Measurements from ENCODE around the gene ADRA2A.

Gene ADRA2A

GRCh38 chr10:111101796-111102195, 25.0 kb downstream of the ADRA2A start:
- DNase-seq (ENCODE audit: low read depth): no peak
- Histone ChIP-seq H3K4me3 (ENCODE audit: low read length) (no peak overlapping the region), H3K27me3 (replicated peaks; ENCODE audit: control insufficient read depth, insufficient read depth, low read length) (peaks cover 30% of the 10 kb centered on the region), H3K4me1 (ENCODE audit: control insufficient read depth, insufficient read depth, low read length) (no peaks in the 10 kb centered on the region), H3K36me3 (ENCODE audit: control insufficient read depth, insufficient read depth, low read length, severe bottlenecking) (no peaks in the 10 kb centered on the region), H3K9ac (ENCODE audit: low read length) (no peak overlapping the region), H3K9me3 (ENCODE audit: control insufficient read depth, low read length) (no peaks in the 10 kb centered on the region)

- no peaks in the 10 kb centered on the region for H3K9me3 ChIP-seq (ENCODE audit: control insufficient read depth, low read length)
- no peaks in the 10 kb centered on the region for H3K4me1 ChIP-seq (ENCODE audit: control insufficient read depth, insufficient read depth, low read length)
- no peak for DNase-seq (ENCODE audit: low read depth)
- no peaks in the 10 kb centered on the region for H3K36me3 ChIP-seq (ENCODE audit: control insufficient read depth, insufficient read depth, low read length, severe bottlenecking)
- peaks cover 30% of the 10 kb centered on the region for H3K27me3 ChIP-seq (replicated peaks; ENCODE audit: control insufficient read depth, insufficient read depth, low read length)
- H3K4me3 ChIP-seq (ENCODE audit: low read length): no peak overlapping the region
- no peak overlapping the region for H3K9ac ChIP-seq (ENCODE audit: low read length)
Measured at GRCh38 chr10:111102359-111102837, 25.6 kb downstream of the ADRA2A start.

- no peaks in the 10 kb centered on the region for H3K4me1 ChIP-seq (ENCODE audit: control insufficient read depth, insufficient read depth, low read length)
- no peak overlapping the region for H3K4me3 ChIP-seq (ENCODE audit: low read length)
- no peak overlapping the region for H3K9ac ChIP-seq (ENCODE audit: low read length)
- H3K9me3 ChIP-seq (ENCODE audit: control insufficient read depth, low read length): no peaks in the 10 kb centered on the region
- H3K27me3 ChIP-seq (replicated peaks; ENCODE audit: control insufficient read depth, insufficient read depth, low read length): peaks cover 30% of the 10 kb centered on the region
- DNase-seq (ENCODE audit: low read depth): no peak
- no peaks in the 10 kb centered on the region for H3K36me3 ChIP-seq (ENCODE audit: control insufficient read depth, insufficient read depth, low read length, severe bottlenecking)
Measured at GRCh38 chr10:111103196-111103840, 26.5 kb downstream of the ADRA2A start.

- no peak overlapping the region for H3K9ac ChIP-seq (ENCODE audit: low read length)
- no peak for DNase-seq (ENCODE audit: low read depth)
- H3K4me3 ChIP-seq (ENCODE audit: low read length): no peak overlapping the region
- H3K4me1 ChIP-seq (ENCODE audit: control insufficient read depth, insufficient read depth, low read length): no peaks in the 10 kb centered on the region
- H3K27me3 ChIP-seq (replicated peaks; ENCODE audit: control insufficient read depth, insufficient read depth, low read length): peaks cover 30% of the 10 kb centered on the region
- H3K36me3 ChIP-seq (ENCODE audit: control insufficient read depth, insufficient read depth, low read length, severe bottlenecking): no peaks in the 10 kb centered on the region
- H3K9me3 ChIP-seq (ENCODE audit: control insufficient read depth, low read length): no peaks in the 10 kb centered on the region
Measured at GRCh38 chr10:111104811-111105210, 28.0 kb downstream of the ADRA2A start.

- H3K4me3 ChIP-seq (ENCODE audit: low read length): no peak overlapping the region
- no peak for DNase-seq (ENCODE audit: low read depth)
- no peaks in the 10 kb centered on the region for H3K36me3 ChIP-seq (ENCODE audit: control insufficient read depth, insufficient read depth, low read length, severe bottlenecking)
- no peak overlapping the region for H3K9ac ChIP-seq (ENCODE audit: low read length)
- no peaks in the 10 kb centered on the region for H3K4me1 ChIP-seq (ENCODE audit: control insufficient read depth, insufficient read depth, low read length)
- H3K9me3 ChIP-seq (ENCODE audit: control insufficient read depth, low read length): no peaks in the 10 kb centered on the region
- peaks cover 30% of the 10 kb centered on the region for H3K27me3 ChIP-seq (replicated peaks; ENCODE audit: control insufficient read depth, insufficient read depth, low read length)
Measured at GRCh38 chr10:111106081-111106480, 29.3 kb downstream of the ADRA2A start.

GRCh38 chr10:111107023-111107422, 30.2 kb downstream of the ADRA2A start:
- no peaks in the 10 kb centered on the region for H3K9me3 ChIP-seq (ENCODE audit: control insufficient read depth, low read length)
- H3K9ac ChIP-seq (ENCODE audit: low read length): no peak overlapping the region
- no peaks in the 10 kb centered on the region for H3K36me3 ChIP-seq (ENCODE audit: control insufficient read depth, insufficient read depth, low read length, severe bottlenecking)
- DNase-seq (ENCODE audit: low read depth): no peak
- H3K4me1 ChIP-seq (ENCODE audit: control insufficient read depth, insufficient read depth, low read length): no peaks in the 10 kb centered on the region
- H3K27me3 ChIP-seq (replicated peaks; ENCODE audit: control insufficient read depth, insufficient read depth, low read length): peaks cover 24% of the 10 kb centered on the region
- H3K4me3 ChIP-seq (ENCODE audit: low read length): no peak overlapping the region

GRCh38 chr10:111107846-111108245, 31.0 kb downstream of the ADRA2A start:
- Histone ChIP-seq H3K4me3 (ENCODE audit: low read length) (no peak overlapping the region), H3K4me1 (ENCODE audit: control insufficient read depth, insufficient read depth, low read length) (no peaks in the 10 kb centered on the region), H3K36me3 (ENCODE audit: control insufficient read depth, insufficient read depth, low read length, severe bottlenecking) (no peaks in the 10 kb centered on the region), H3K9ac (ENCODE audit: low read length) (no peak overlapping the region), H3K27me3 (replicated peaks; ENCODE audit: control insufficient read depth, insufficient read depth, low read length) (peaks cover 16% of the 10 kb centered on the region), H3K9me3 (ENCODE audit: control insufficient read depth, low read length) (no peaks in the 10 kb centered on the region)
- no peak for DNase-seq (ENCODE audit: low read depth)

GRCh38 chr10:111108441-111108840, 31.6 kb downstream of the ADRA2A start:
- no peaks in the 10 kb centered on the region for H3K4me1 ChIP-seq (ENCODE audit: control insufficient read depth, insufficient read depth, low read length)
- H3K9me3 ChIP-seq (ENCODE audit: control insufficient read depth, low read length): no peaks in the 10 kb centered on the region
- no peak overlapping the region for H3K9ac ChIP-seq (ENCODE audit: low read length)
- H3K36me3 ChIP-seq (ENCODE audit: control insufficient read depth, insufficient read depth, low read length, severe bottlenecking): no peaks in the 10 kb centered on the region
- H3K4me3 ChIP-seq (ENCODE audit: low read length): no peak overlapping the region
- no peak for DNase-seq (ENCODE audit: low read depth)
- H3K27me3 ChIP-seq (replicated peaks; ENCODE audit: control insufficient read depth, insufficient read depth, low read length): peaks cover 12% of the 10 kb centered on the region

GRCh38 chr10:111109501-111110242, 32.8 kb downstream of the ADRA2A start:
- no peaks in the 10 kb centered on the region for H3K9me3 ChIP-seq (ENCODE audit: control insufficient read depth, low read length)
- peaks cover 8% of the 10 kb centered on the region for H3K27me3 ChIP-seq (replicated peaks; ENCODE audit: control insufficient read depth, insufficient read depth, low read length)
- H3K4me3 ChIP-seq (ENCODE audit: low read length): no peak overlapping the region
- H3K36me3 ChIP-seq (ENCODE audit: control insufficient read depth, insufficient read depth, low read length, severe bottlenecking): no peaks in the 10 kb centered on the region
- H3K9ac ChIP-seq (ENCODE audit: low read length): no peak overlapping the region
- peaks cover 8% of the 10 kb centered on the region for H3K4me1 ChIP-seq (ENCODE audit: control insufficient read depth, insufficient read depth, low read length)
- DNase-seq (ENCODE audit: low read depth): no peak

- Histone ChIP-seq H3K9ac (ENCODE audit: low read length) (no peak overlapping the region), H3K9me3 (ENCODE audit: control insufficient read depth, low read length) (no peaks in the 10 kb centered on the region), H3K4me1 (ENCODE audit: control insufficient read depth, insufficient read depth, low read length) (peaks cover 10% of the 10 kb centered on the region), H3K36me3 (ENCODE audit: control insufficient read depth, insufficient read depth, low read length, severe bottlenecking) (no peaks in the 10 kb centered on the region), H3K27me3 (replicated peaks; ENCODE audit: control insufficient read depth, insufficient read depth, low read length) (no peaks in the 10 kb centered on the region), H3K4me3 (ENCODE audit: low read length) (no peak overlapping the region)
- no peak for DNase-seq (ENCODE audit: low read depth)
Measured at GRCh38 chr10:111110771-111111170, 33.9 kb downstream of the ADRA2A start.

GRCh38 chr10:111112333-111112732, 35.5 kb downstream of the ADRA2A start:
- Histone ChIP-seq H3K9ac (ENCODE audit: low read length) (no peak overlapping the region), H3K27me3 (replicated peaks; ENCODE audit: control insufficient read depth, insufficient read depth, low read length) (no peaks in the 10 kb centered on the region), H3K4me1 (ENCODE audit: control insufficient read depth, insufficient read depth, low read length) (peaks cover 10% of the 10 kb centered on the region)

More at GRCh38 chr10:111112333-111112732, 35.5 kb downstream of the ADRA2A start:
- Histone ChIP-seq H3K9me3 (ENCODE audit: control insufficient read depth, low read length) (no peaks in the 10 kb centered on the region), H3K36me3 (ENCODE audit: control insufficient read depth, insufficient read depth, low read length, severe bottlenecking) (no peaks in the 10 kb centered on the region), H3K4me3 (ENCODE audit: low read length) (no peak overlapping the region)
- no peak for DNase-seq (ENCODE audit: low read depth)

All from adipocyte (in vitro differentiated cells).